GM23338 (cell line): ENCODE results near the gene ZXDC. TPM values are rescaled to one million over a fixed set of nuclear protein-coding genes. Genes with fewer than 3 reads are reported as not detected.

Experiments
- ATAC-seq: fragments of 200-7000 bp; cut with Tn5 transposase; 3 replicates; pipeline ENCODE4 v1.9.1; 2020
- DNase-seq: peaks from one replicate; pipeline ENCODE4 v3.0.0-alpha.2; 2015; ENCODE audit warnings: low spot score
- H2AFZ ChIP-seq: fragments of 200-600 bp; sonication (generic); 2 replicates; pipeline ENCODE4 v1.8.0; 2016; ENCODE audit warnings: antibody characterized with exemption, mild to moderate bottlenecking, moderate library complexity
- H3F3A ChIP-seq: fragments of 200-600 bp; sonication (generic); replicated peaks from 2 replicates; pipeline ENCODE4 v1.8.0; 2017; ENCODE audit warnings: antibody characterized with exemption, mixed run types, low read depth
- H3K27ac ChIP-seq: fragments of 200-600 bp; sonication (generic); 2 replicates; pipeline ENCODE4 v1.6.1; 2016; ENCODE audit warnings: low read depth
- H3K27me3 ChIP-seq: fragments of 200-600 bp; sonication (generic); 2 replicates; pipeline ENCODE4 v1.8.0; 2016; ENCODE audit warnings: mild to moderate bottlenecking, mixed run types, moderate library complexity; ENCODE audit not compliant: insufficient read depth
- H3K36me3 ChIP-seq: fragments of 200-600 bp; sonication (generic); 2 replicates; pipeline ENCODE4 v1.8.0; 2016; ENCODE audit warnings: mild to moderate bottlenecking; ENCODE audit not compliant: insufficient read depth
- H3K4me1 ChIP-seq: fragments of 200-600 bp; sonication (generic); 2 replicates; pipeline ENCODE4 v1.8.0; 2016; ENCODE audit warnings: mild to moderate bottlenecking, moderate library complexity; ENCODE audit not compliant: insufficient read depth
- H3K4me2 ChIP-seq: fragments of 200-600 bp; sonication (generic); 2 replicates; pipeline ENCODE4 v1.7.1; 2017; ENCODE audit warnings: mixed run types
- H3K4me3 ChIP-seq: fragments of 200-600 bp; sonication (generic); 2 replicates; pipeline ENCODE4 v1.6.1; 2016; ENCODE audit warnings: mixed run types
- H3K79me2 ChIP-seq: fragments of 200-600 bp; sonication (generic); replicated peaks from 2 replicates; pipeline ENCODE4 v1.8.0; 2017; ENCODE audit warnings: mild to moderate bottlenecking; ENCODE audit not compliant: insufficient read depth
- H3K9me2 ChIP-seq: fragments of 200-600 bp; sonication (generic); 2 replicates; pipeline ENCODE4 v1.8.0; 2017; ENCODE audit not compliant: insufficient read depth
- H4K20me1 ChIP-seq: fragments of 200-600 bp; sonication (generic); replicated peaks from 2 replicates; pipeline ENCODE4 v1.8.0; 2017; ENCODE audit warnings: mild to moderate bottlenecking; ENCODE audit not compliant: insufficient read depth
- H3K27ac Mint-ChIP-seq: 2 replicates; pipeline ENCODE4 v1.8.0; 2020; ENCODE audit warnings: inconsistent platforms, mild to moderate bottlenecking, moderate library complexity, mixed read lengths
- H3K27me3 Mint-ChIP-seq: 3 replicates; pipeline ENCODE4 v1.8.0; 2022; ENCODE audit warnings: low read depth, mild to moderate bottlenecking, moderate library complexity, mixed read lengths, inconsistent platforms; ENCODE audit not compliant: insufficient read depth, poor library complexity
- H3K36me3 Mint-ChIP-seq: 3 replicates; pipeline ENCODE4 v1.8.0; 2021; ENCODE audit warnings: low read depth, mild to moderate bottlenecking, inconsistent platforms, moderate library complexity, mixed read lengths
- H3K4me1 Mint-ChIP-seq: 3 replicates; pipeline ENCODE4 v1.8.0; 2020; ENCODE audit warnings: mild to moderate bottlenecking, inconsistent platforms, mixed read lengths
- H3K4me3 Mint-ChIP-seq: 3 replicates; pipeline ENCODE4 v1.8.0; 2021; ENCODE audit warnings: moderate library complexity, mild to moderate bottlenecking, inconsistent platforms, mixed read lengths
- H3K9me3 Mint-ChIP-seq: 3 replicates; pipeline ENCODE4 v1.8.0; 2020; ENCODE audit warnings: moderate library complexity, mild to moderate bottlenecking, inconsistent platforms, mixed read lengths
- ETS1 ChIP-seq: IDR thresholded peaks from 2 replicates; pipeline ENCODE4 v1.6.1; 2016; ENCODE audit warnings: antibody characterized with exemption
- EZH2 ChIP-seq: fragments of 200-600 bp; sonication (generic); IDR thresholded peaks from one replicate; pipeline ENCODE4 v1.8.0; 2017; ENCODE audit warnings: antibody characterized with exemption, mild to moderate bottlenecking, low read depth; ENCODE audit not compliant: unreplicated experiment
- EZH2phosphoT487 ChIP-seq: fragments of 200-600 bp; sonication (generic); IDR thresholded peaks from one replicate; pipeline ENCODE4 v1.8.1; 2018; ENCODE audit warnings: antibody characterized with exemption; ENCODE audit not compliant: unreplicated experiment
- POLR2AphosphoS5 ChIP-seq: IDR thresholded peaks from 2 replicates; pipeline ENCODE4 v1.6.1; 2016; ENCODE audit warnings: antibody characterized with exemption, low read depth
- ZNF331 ChIP-seq: fragments of 250-450 bp; sonication (Bioruptor Pico); IDR thresholded peaks from 2 replicates; pipeline ENCODE4 v1.5.0; 2020; ENCODE audit warnings: low read depth, mild to moderate bottlenecking, moderate library complexity
- polyA plus RNA-seq: library from polyadenylated mRNA; unstranded; fragments of >200 nt; fragmentation: Nextera tagmentation; extraction: Ambion mirVana; gene quantifications from 2 replicates; pipeline ENCODE4 v1.2.1, GENCODE V29; 2016
- total RNA-seq: library from RNA; depleted of rRNA; stranded (reverse); fragments of >200 nt; shearing (Covaris generic); gene quantifications from 2 replicates; pipeline ENCODE4 v1.2.3, GENCODE V29; 2014
- TF ChIP-seq, protein P1 (sequence below): fragments of 250-450 bp; sonication (Bioruptor Pico); IDR thresholded peaks from 2 replicates; pipeline ENCODE4 v1.5.0; 2020; ENCODE audit warnings: mild to moderate bottlenecking, moderate library complexity
- TF ChIP-seq, protein P2 (sequence below), 2 experiments: fragments of 200-600 bp in 1 of 2; sonication (generic) in 1 of 2; conservative IDR thresholded peaks; 2 replicates each; pipeline versions ENCODE4 v1.5.1 to v1.6.1; 2016 to 2017; ENCODE audit warnings: antibody characterized with exemption in 2 of 2, low read depth in 2 of 2, mild to moderate bottlenecking in 2 of 2, moderate library complexity in 1 of 2

ZXDC gene
- total and polyA plus RNA-seq, 2 experiments from 2014 or later = 5.7 to 45.1 TPM

- Mint-ChIP-seq H3K27me3 (peaks cover 11% of the 10 kb centered on the region), H3K4me3 (peak within 1 kb of the TSS; percentile 76), H3K27ac (no peak within 1 kb of the TSS), H3K4me1 (peaks cover 9% of the 10 kb centered on the region), H3K9me3 (no peaks in the 10 kb centered on the region), H3K36me3 (no peaks in the 10 kb centered on the region)
- Histone ChIP-seq H2AFZ (peak within 1 kb of the TSS; percentile 99), H3K9me2 (no peaks in the 10 kb centered on the region), H3K4me3 (peak within 1 kb of the TSS; percentile 73), H3K36me3 (no peaks in the 10 kb centered on the region), H3K4me1 (0 out of 2 replicates have a peak, but pooled peaks cover 4% of the 10 kb centered on the region), H4K20me1 (no peaks in the 10 kb centered on the region), H3F3A (no peaks in the 10 kb centered on the region), H3K27me3 (peaks cover 16% of the 10 kb centered on the region), H3K27ac (no peak within 1 kb of the TSS), H3K79me2 (no peaks in the 10 kb centered on the region), H3K4me2 (peak within 1 kb of the TSS; percentile 91)
- no peak for TF ChIP-seq ZNF331 (CRISPR knock-in tag)
- no peak for TF ChIP-seq ETS1
- TF ChIP-seq EZH2 = no peak
- peak; percentile 56; the same call in 1 of the 2 replicates for TF ChIP-seq POLR2AphosphoS5
- TF ChIP-seq EZH2phosphoT487 = no peak
- peak; percentile 84 for ATAC-seq
- DNase-seq = peak; percentile 86
Measured at GRCh38 chr3:126523745-126524428, 48.2 kb upstream of the ZXDC start, which contains the start of gene CHST13. Gene CHST13 (plus strand): TSS chr3:126524155. CDS start chr3:126524333, 178 bp downstream.

DNA sequence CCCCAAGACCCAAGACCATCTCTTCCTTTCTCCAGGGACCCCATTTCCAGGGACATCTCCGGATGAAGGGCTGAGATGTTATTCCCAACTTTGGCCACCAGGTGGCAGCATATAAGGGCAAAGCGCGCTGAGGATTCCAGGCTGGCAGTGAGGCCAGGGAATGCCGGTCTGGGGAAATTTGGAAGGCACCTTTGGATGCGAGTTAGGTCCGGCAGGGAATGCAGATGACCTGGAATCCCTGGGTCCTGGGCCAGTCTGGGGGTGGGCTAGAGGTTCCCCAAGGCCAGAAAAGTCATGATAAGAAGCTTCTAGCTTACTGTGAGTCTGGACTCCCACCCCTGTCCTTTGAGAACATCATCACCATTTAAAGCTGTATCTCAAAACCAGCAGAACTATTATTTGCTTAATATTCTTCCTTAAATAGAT lies 46.7 kb upstream of the ZXDC start:
- no peaks in the 10 kb centered on the region for H3K36me3 Mint-ChIP-seq

More for the DNA sequence above, 46.7 kb upstream of the ZXDC start:
- no peak overlapping the region for H3K27ac ChIP-seq
- H3K27me3 ChIP-seq = peaks cover 16% of the 10 kb centered on the region
- H3K4me1 ChIP-seq = 0 out of 2 replicates have a peak, but pooled peaks cover 4% of the 10 kb centered on the region
- H3K79me2 ChIP-seq = no peaks in the 10 kb centered on the region
- H4K20me1 ChIP-seq = no peaks in the 10 kb centered on the region
- Mint-ChIP-seq H3K4me3 (no peak overlapping the region), H3K9me3 (no peaks in the 10 kb centered on the region), H3K27ac (no peak overlapping the region), H3K27me3 (peaks cover 11% of the 10 kb centered on the region), H3K4me1 (peaks cover 7% of the 10 kb centered on the region; the same call in 2 of the 3 replicates)
- H3K4me2 ChIP-seq = no peak overlapping the region
- no peak overlapping the region for H3K4me3 ChIP-seq
- ATAC-seq (peak; percentile 20), DNase-seq (peak; percentile 88)
- H3F3A ChIP-seq = no peaks in the 10 kb centered on the region
- no peak overlapping the region for H2AFZ ChIP-seq
- no peaks in the 10 kb centered on the region for H3K36me3 ChIP-seq
- H3K9me2 ChIP-seq = no peaks in the 10 kb centered on the region
- TF ChIP-seq, protein P1, sequence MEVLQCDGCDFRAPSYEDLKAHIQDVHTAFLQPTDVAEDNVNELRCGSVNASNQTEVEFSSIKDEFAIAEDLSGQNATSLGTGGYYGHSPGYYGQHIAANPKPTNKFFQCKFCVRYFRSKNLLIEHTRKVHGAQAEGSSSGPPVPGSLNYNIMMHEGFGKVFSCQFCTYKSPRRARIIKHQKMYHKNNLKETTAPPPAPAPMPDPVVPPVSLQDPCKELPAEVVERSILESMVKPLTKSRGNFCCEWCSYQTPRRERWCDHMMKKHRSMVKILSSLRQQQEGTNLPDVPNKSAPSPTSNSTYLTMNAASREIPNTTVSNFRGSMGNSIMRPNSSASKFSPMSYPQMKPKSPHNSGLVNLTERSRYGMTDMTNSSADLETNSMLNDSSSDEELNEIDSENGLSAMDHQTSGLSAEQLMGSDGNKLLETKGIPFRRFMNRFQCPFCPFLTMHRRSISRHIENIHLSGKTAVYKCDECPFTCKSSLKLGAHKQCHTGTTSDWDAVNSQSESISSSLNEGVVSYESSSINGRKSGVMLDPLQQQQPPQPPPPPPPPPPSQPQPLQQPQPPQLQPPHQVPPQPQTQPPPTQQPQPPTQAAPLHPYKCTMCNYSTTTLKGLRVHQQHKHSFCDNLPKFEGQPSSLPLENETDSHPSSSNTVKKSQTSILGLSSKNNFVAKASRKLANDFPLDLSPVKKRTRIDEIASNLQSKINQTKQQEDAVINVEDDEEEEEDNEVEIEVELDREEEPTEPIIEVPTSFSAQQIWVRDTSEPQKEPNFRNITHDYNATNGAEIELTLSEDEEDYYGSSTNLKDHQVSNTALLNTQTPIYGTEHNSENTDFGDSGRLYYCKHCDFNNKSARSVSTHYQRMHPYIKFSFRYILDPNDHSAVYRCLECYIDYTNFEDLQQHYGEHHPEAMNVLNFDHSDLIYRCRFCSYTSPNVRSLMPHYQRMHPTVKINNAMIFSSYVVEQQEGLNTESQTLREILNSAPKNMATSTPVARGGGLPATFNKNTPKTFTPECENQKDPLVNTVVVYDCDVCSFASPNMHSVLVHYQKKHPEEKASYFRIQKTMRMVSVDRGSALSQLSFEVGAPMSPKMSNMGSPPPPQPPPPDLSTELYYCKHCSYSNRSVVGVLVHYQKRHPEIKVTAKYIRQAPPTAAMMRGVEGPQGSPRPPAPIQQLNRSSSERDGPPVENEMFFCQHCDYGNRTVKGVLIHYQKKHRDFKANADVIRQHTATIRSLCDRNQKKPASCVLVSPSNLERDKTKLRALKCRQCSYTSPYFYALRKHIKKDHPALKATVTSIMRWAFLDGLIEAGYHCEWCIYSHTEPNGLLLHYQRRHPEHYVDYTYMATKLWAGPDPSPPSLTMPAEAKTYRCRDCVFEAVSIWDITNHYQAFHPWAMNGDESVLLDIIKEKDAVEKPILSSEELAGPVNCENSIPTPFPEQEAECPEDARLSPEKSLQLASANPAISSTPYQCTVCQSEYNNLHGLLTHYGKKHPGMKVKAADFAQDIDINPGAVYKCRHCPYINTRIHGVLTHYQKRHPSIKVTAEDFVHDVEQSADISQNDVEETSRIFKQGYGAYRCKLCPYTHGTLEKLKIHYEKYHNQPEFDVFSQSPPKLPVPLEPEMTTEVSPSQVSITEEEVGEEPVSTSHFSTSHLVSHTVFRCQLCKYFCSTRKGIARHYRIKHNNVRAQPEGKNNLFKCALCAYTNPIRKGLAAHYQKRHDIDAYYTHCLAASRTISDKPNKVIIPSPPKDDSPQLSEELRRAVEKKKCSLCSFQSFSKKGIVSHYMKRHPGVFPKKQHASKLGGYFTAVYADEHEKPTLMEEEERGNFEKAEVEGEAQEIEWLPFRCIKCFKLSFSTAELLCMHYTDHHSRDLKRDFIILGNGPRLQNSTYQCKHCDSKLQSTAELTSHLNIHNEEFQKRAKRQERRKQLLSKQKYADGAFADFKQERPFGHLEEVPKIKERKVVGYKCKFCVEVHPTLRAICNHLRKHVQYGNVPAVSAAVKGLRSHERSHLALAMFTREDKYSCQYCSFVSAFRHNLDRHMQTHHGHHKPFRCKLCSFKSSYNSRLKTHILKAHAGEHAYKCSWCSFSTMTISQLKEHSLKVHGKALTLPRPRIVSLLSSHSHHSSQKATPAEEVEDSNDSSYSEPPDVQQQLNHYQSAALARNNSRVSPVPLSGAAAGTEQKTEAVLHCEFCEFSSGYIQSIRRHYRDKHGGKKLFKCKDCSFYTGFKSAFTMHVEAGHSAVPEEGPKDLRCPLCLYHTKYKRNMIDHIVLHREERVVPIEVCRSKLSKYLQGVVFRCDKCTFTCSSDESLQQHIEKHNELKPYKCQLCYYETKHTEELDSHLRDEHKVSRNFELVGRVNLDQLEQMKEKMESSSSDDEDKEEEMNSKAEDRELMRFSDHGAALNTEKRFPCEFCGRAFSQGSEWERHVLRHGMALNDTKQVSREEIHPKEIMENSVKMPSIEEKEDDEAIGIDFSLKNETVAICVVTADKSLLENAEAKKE (CRISPR knock-in tag) = no peak
- TF ChIP-seq, protein P2, sequence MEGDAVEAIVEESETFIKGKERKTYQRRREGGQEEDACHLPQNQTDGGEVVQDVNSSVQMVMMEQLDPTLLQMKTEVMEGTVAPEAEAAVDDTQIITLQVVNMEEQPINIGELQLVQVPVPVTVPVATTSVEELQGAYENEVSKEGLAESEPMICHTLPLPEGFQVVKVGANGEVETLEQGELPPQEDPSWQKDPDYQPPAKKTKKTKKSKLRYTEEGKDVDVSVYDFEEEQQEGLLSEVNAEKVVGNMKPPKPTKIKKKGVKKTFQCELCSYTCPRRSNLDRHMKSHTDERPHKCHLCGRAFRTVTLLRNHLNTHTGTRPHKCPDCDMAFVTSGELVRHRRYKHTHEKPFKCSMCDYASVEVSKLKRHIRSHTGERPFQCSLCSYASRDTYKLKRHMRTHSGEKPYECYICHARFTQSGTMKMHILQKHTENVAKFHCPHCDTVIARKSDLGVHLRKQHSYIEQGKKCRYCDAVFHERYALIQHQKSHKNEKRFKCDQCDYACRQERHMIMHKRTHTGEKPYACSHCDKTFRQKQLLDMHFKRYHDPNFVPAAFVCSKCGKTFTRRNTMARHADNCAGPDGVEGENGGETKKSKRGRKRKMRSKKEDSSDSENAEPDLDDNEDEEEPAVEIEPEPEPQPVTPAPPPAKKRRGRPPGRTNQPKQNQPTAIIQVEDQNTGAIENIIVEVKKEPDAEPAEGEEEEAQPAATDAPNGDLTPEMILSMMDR (conservative IDR thresholded peaks at IDR 0.05; ENCODE audit: low read depth in 2 of 2) = peak; percentile 87 to 91
